HCT116 (cell line): ENCODE data around the gene ST7. TPM values are rescaled to one million over a fixed set of nuclear protein-coding genes. Genes with fewer than 3 reads are reported as not detected.

Experiments
- ATAC-seq: fragments of 200-7000 bp; cut with Tn5 transposase; 2 replicates; pipeline ENCODE4 v1.9.1; 2020; ENCODE audit warnings: mild to moderate bottlenecking, moderate library complexity
- BruUV-seq: library from RNA; stranded (reverse); fragments of 400-500 nt; replicated peaks from 2 replicates; lab custom pipeline; 2021; lab: Mats Ljungman, UMichigan
- CTCF ChIA-PET: fragments of 300-600 bp; sonication (Branson Sonifier 250); formaldehyde crosslinking; loops from one replicate; lab custom pipeline; 2021; ENCODE audit warnings: antibody characterized with exemption; lab: Charles Lee
- POLR2A ChIA-PET: fragments of 300-600, 350-600 bp; sonication (Branson Sonifier 250); formaldehyde crosslinking; loops from one replicate; lab custom pipeline; 2021; ENCODE audit warnings: antibody characterized with exemption; lab: Charles Lee
- RAD21 ChIA-PET, 2 experiments: fragments of 300-600 bp; sonication (Branson Sonifier 250); formaldehyde crosslinking; loops; one replicate each; lab custom pipeline; 2023; ENCODE audit warnings: low total read pairs in 2 of 2; ENCODE audit not compliant: uncharacterized antibody in 2 of 2, unreplicated experiment in 2 of 2, low non-redundant PET in 1 of 2; lab: Charles Lee
- DNase-seq: peaks from one replicate; pipeline ENCODE4 v3.0.0-alpha.2; 2010; ENCODE audit warnings: low read depth, low spot score
- H2AFZ ChIP-seq: fragments of 200-600 bp; shearing (Covaris generic), sonication (generic); 2 replicates; pipeline ENCODE4 v1.6.1; 2017; ENCODE audit warnings: low read depth, mixed run types, mixed read lengths, antibody characterized with exemption, low read length; ENCODE audit not compliant: poor library complexity, severe bottlenecking
- H3K27ac ChIP-seq: 2 replicates; pipeline ENCODE4 v1.5.1; 2012; ENCODE audit warnings: low read depth, low read length
- H3K27me3 ChIP-seq: fragments of 200-600 bp; sonication (generic); 2 replicates; pipeline ENCODE4 v1.6.1; 2016; ENCODE audit warnings: mixed run types, low read length, mixed read lengths; ENCODE audit not compliant: insufficient read depth
- H3K36me3 ChIP-seq, 2 experiments: fragments of 200-500 bp in 1 of 2; fragments of 200-600 bp in 1 of 2; sonication (Bioruptor generic) in 1 of 2; sonication (generic) in 1 of 2; 2 replicates each; pipeline versions ENCODE4 v1.5.1 to v1.6.1; 2014 to 2016; ENCODE audit warnings: low read length in 2 of 2, inconsistent platforms in 1 of 2, mixed read lengths in 1 of 2, mixed run types in 1 of 2; ENCODE audit not compliant: insufficient read depth in 2 of 2, control insufficient read depth in 1 of 2
- H3K4me1 ChIP-seq, 2 experiments: fragments of 200-600 bp in 1 of 2; sonication (generic) in 1 of 2; 2 replicates each; pipeline versions ENCODE4 v1.5.1 to v1.6.1; 2012 to 2017; ENCODE audit warnings: low read length in 2 of 2, inconsistent platforms in 1 of 2, mild to moderate bottlenecking in 1 of 2, mixed read lengths in 1 of 2, mixed run types in 1 of 2, moderate library complexity in 1 of 2; ENCODE audit not compliant: insufficient read depth in 2 of 2, control insufficient read depth in 1 of 2
- H3K4me2 ChIP-seq: fragments of 200-600 bp; sonication (generic); 2 replicates; pipeline ENCODE4 v1.6.1; 2017; ENCODE audit warnings: mixed run types, low read length, mixed read lengths
- H3K4me3 ChIP-seq, 2 experiments: fragments of 200-600 bp in 1 of 2; sonication (generic) in 1 of 2; replicated peaks in 1 of 2; 2 replicates each; pipeline ENCODE4 v1.5.1; 2011 to 2016; ENCODE audit warnings: low read length in 2 of 2, control low read depth in 1 of 2, low read depth in 1 of 2, mild to moderate bottlenecking in 1 of 2, mixed read lengths in 1 of 2, mixed run types in 1 of 2
- H3K79me2 ChIP-seq: fragments of 200-600 bp; sonication (generic); 2 replicates; pipeline ENCODE4 v1.6.1; 2017; ENCODE audit warnings: mild to moderate bottlenecking, mixed run types, low read length, moderate library complexity, mixed read lengths; ENCODE audit not compliant: insufficient read depth
- H3K9ac ChIP-seq: fragments of 200-600 bp; sonication (generic); 2 replicates; pipeline ENCODE4 v1.6.1; 2016; ENCODE audit warnings: low read length, mixed read lengths
- H3K9me2 ChIP-seq: fragments of 200-600 bp; sonication (generic), shearing (Covaris generic); 2 replicates; pipeline ENCODE4 v1.6.1; 2017; ENCODE audit warnings: mixed run types, mild to moderate bottlenecking, moderate library complexity; ENCODE audit not compliant: insufficient read depth
- H3K9me3 ChIP-seq, 2 experiments: fragments of 200-500 bp in 1 of 2; fragments of 200-600 bp in 1 of 2; sonication (Bioruptor generic) in 1 of 2; sonication (generic) in 1 of 2; 2 replicates each; pipeline ENCODE4 v1.6.1; 2014 to 2017; ENCODE audit warnings: low read length in 2 of 2, mixed read lengths in 2 of 2, inconsistent platforms in 1 of 2, low read depth in 1 of 2, mild to moderate bottlenecking in 1 of 2, mixed run types in 1 of 2, moderate library complexity in 1 of 2; ENCODE audit not compliant: control insufficient read depth in 1 of 2, insufficient read depth in 1 of 2
- H4K20me1 ChIP-seq: fragments of 200-600 bp; sonication (generic), shearing (Covaris generic); 2 replicates; pipeline ENCODE4 v1.6.1; 2017; ENCODE audit warnings: mixed run types, mild to moderate bottlenecking, moderate library complexity; ENCODE audit not compliant: insufficient read depth
- EGR1 ChIP-seq: IDR thresholded peaks from 2 replicates; pipeline ENCODE4 v1.6.1; 2012; ENCODE audit warnings: low read depth
- ELF1 ChIP-seq: IDR thresholded peaks from 2 replicates; pipeline ENCODE4 v1.6.1; 2012; ENCODE audit warnings: low read depth, borderline replicate concordance
- FOSL1 ChIP-seq: IDR thresholded peaks from 2 replicates; pipeline ENCODE4 v1.6.1; 2012; ENCODE audit warnings: low read depth
- POLR2AphosphoS5 ChIP-seq: IDR thresholded peaks from 2 replicates; pipeline ENCODE4 v1.6.1; 2011; ENCODE audit warnings: mild to moderate bottlenecking, low read depth, low read length, moderate library complexity
- SIN3A ChIP-seq: IDR thresholded peaks from 2 replicates; pipeline ENCODE4 v1.6.1; 2012; ENCODE audit warnings: low read depth
- SP1 ChIP-seq: IDR thresholded peaks from 2 replicates; pipeline ENCODE4 v1.6.1; 2012; ENCODE audit warnings: low read depth
- SRF ChIP-seq: IDR thresholded peaks from 2 replicates; pipeline ENCODE4 v1.6.1; 2012; ENCODE audit warnings: low read depth
- TCF7L2 ChIP-seq: IDR thresholded peaks from 2 replicates; pipeline ENCODE4 v1.7.0; 2011; ENCODE audit warnings: borderline replicate concordance, inconsistent platforms; ENCODE audit not compliant: insufficient read depth, insufficient read length; ENCODE audit errors: extremely low read depth
- intact Hi-C: fragments of 100-400 bp; cut with micrococcal nuclease; formaldehyde crosslinking; loops from 2 replicates; pipeline ENCODE4 v1.10.0; 2022
- total RNA-seq: library from RNA; stranded (reverse); gene quantifications from one replicate; pipeline ENCODE4 v1.2.1, GENCODE V29; 2021; ENCODE audit not compliant: unreplicated experiment
- TF ChIP-seq, protein P1 (sequence below): IDR thresholded peaks from 2 replicates; pipeline ENCODE4 v1.6.1; 2012; ENCODE audit warnings: low read depth
- TF ChIP-seq, protein P2 (sequence below), 3 experiments: fragments of 200-600 bp in 1 of 3; sonication (generic) in 1 of 3; IDR thresholded peaks in 2 of 3; conservative IDR thresholded peaks in 1 of 3; 2 replicates each; pipeline ENCODE4 v1.5.1; 2012 to 2017; ENCODE audit warnings: low read depth in 2 of 3, low read length in 2 of 3, antibody characterized with exemption in 1 of 3, borderline replicate concordance in 1 of 3, control low read depth in 1 of 3, mild to moderate bottlenecking in 1 of 3, mixed read lengths in 1 of 3, mixed run types in 1 of 3, moderate library complexity in 1 of 3; ENCODE audit not compliant: insufficient read depth in 1 of 3

Gene ST7
- total RNA-seq, 1 experiment from 2014 or later: 12.6 TPM

DNA sequence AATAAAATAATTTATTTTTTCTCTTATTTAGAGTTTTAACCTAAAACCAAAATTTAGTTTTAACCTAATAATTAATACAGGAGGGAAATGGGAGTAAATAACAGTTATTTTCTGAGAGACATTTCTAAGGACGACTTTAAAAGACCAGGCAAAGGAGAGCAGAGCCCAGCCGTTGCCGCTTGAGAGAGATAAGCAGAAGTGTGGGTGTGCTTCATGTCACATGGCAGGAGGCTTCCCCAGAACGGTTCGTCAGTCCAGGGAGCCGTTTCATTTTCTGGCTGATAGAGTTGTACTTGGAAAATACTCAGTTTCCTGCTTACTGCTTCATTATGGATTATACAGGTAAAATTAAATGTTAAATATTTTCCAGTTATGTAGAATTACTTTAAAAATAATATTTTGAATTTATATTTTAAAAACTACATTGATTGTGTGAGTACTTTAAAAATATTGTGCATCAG, 61.4 kb downstream of the ST7 start:
- BruUV-seq: no TSS peak
- no peaks in the 10 kb centered on the region for H3K79me2 ChIP-seq
- no peaks in the 10 kb centered on the region for H4K20me1 ChIP-seq
- no peak overlapping the region for H2AFZ ChIP-seq
- no peaks in the 10 kb centered on the region for H3K36me3 ChIP-seq
- no peak overlapping the region for H3K27ac ChIP-seq
- ATAC-seq: no peak
- ChIA-PET RAD21 (no interaction called here), CTCF (no interaction called here), POLR2A (interaction anchor here (1.4 kb wide), 1 partner anchor 9 kb away, joined by 3 read pairs; no protein-coding TSS in a partner anchor)
- no peaks in the 10 kb centered on the region for H3K9me2 ChIP-seq
- no peaks in the 10 kb centered on the region for H3K27me3 ChIP-seq
- TF ChIP-seq FOSL1: no peak
- TF ChIP-seq SIN3A: no peak
- TF ChIP-seq SRF: no peak
- TF ChIP-seq, protein P1, sequence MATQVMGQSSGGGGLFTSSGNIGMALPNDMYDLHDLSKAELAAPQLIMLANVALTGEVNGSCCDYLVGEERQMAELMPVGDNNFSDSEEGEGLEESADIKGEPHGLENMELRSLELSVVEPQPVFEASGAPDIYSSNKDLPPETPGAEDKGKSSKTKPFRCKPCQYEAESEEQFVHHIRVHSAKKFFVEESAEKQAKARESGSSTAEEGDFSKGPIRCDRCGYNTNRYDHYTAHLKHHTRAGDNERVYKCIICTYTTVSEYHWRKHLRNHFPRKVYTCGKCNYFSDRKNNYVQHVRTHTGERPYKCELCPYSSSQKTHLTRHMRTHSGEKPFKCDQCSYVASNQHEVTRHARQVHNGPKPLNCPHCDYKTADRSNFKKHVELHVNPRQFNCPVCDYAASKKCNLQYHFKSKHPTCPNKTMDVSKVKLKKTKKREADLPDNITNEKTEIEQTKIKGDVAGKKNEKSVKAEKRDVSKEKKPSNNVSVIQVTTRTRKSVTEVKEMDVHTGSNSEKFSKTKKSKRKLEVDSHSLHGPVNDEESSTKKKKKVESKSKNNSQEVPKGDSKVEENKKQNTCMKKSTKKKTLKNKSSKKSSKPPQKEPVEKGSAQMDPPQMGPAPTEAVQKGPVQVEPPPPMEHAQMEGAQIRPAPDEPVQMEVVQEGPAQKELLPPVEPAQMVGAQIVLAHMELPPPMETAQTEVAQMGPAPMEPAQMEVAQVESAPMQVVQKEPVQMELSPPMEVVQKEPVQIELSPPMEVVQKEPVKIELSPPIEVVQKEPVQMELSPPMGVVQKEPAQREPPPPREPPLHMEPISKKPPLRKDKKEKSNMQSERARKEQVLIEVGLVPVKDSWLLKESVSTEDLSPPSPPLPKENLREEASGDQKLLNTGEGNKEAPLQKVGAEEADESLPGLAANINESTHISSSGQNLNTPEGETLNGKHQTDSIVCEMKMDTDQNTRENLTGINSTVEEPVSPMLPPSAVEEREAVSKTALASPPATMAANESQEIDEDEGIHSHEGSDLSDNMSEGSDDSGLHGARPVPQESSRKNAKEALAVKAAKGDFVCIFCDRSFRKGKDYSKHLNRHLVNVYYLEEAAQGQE: no peak
- TF ChIP-seq POLR2AphosphoS5: no peak
- TF ChIP-seq, protein P2, sequence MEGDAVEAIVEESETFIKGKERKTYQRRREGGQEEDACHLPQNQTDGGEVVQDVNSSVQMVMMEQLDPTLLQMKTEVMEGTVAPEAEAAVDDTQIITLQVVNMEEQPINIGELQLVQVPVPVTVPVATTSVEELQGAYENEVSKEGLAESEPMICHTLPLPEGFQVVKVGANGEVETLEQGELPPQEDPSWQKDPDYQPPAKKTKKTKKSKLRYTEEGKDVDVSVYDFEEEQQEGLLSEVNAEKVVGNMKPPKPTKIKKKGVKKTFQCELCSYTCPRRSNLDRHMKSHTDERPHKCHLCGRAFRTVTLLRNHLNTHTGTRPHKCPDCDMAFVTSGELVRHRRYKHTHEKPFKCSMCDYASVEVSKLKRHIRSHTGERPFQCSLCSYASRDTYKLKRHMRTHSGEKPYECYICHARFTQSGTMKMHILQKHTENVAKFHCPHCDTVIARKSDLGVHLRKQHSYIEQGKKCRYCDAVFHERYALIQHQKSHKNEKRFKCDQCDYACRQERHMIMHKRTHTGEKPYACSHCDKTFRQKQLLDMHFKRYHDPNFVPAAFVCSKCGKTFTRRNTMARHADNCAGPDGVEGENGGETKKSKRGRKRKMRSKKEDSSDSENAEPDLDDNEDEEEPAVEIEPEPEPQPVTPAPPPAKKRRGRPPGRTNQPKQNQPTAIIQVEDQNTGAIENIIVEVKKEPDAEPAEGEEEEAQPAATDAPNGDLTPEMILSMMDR (IDR thresholded peaks at IDR 0.05 in 2 of 3, conservative IDR thresholded peaks at IDR 0.05 in 1 of 3; ENCODE audit: borderline replicate concordance in 1 of 3, insufficient read depth in 1 of 3, low read depth in 2 of 3, low read length in 2 of 3): no peak
- TF ChIP-seq TCF7L2: no peak
- TF ChIP-seq SP1: no peak
- no peak for TF ChIP-seq EGR1
- TF ChIP-seq ELF1: no peak
- peaks cover 8 to 23% of the 10 kb centered on the region in 2 experiments for H3K4me1 ChIP-seq
- no peak for DNase-seq
- intact Hi-C loops: no loop called here
- no peak overlapping the region for H3K9ac ChIP-seq
- H3K9me3 ChIP-seq: no peaks in the 10 kb centered on the region
- no peak overlapping the region for H3K4me2 ChIP-seq
- H3K4me3 ChIP-seq: no peak overlapping the region
